CD14-positive monocyte (primary cell): ENCODE data around the gene RNF43. TPM values are rescaled to one million over a fixed set of nuclear protein-coding genes. Genes with fewer than 3 reads are reported as not detected.

Experiments used
- DNase-seq, 3 donors: peaks; one replicate each; pipeline ENCODE4 v3.0.0-alpha.2; 2011 to 2022
- H2AFZ ChIP-seq: 2 replicates; pipeline ENCODE4 v1.6.0; 2012; ENCODE audit warnings: mild to moderate bottlenecking, low read depth, low read length, inconsistent platforms; ENCODE audit not compliant: insufficient read depth, poor library complexity, severe bottlenecking
- H3K27ac ChIP-seq, 2 donors: 1 replicate in 1 of 2; 2 replicates in 1 of 2; pipeline ENCODE4 v1.5.1; 2012 to 2013; ENCODE audit warnings: low read length in 2 of 2, control low read depth in 1 of 2, inconsistent platforms in 1 of 2, low read depth in 1 of 2, mild to moderate bottlenecking in 1 of 2
- H3K27me3 ChIP-seq, 2 donors: one replicate each; pipeline versions ENCODE4 v1.6.0 to v1.6.1; 2011 to 2013; ENCODE audit warnings: low read length in 2 of 2; ENCODE audit not compliant: control insufficient read depth in 2 of 2, insufficient read depth in 2 of 2
- H3K36me3 ChIP-seq, 2 donors: replicated peaks in 1 of 2; 1 replicate in 1 of 2; 2 replicates in 1 of 2; pipeline versions ENCODE4 v1.5.1 to v1.6.1; 2012 to 2013; ENCODE audit warnings: low read length in 2 of 2, control low read depth in 1 of 2, inconsistent platforms in 1 of 2, mild to moderate bottlenecking in 1 of 2; ENCODE audit not compliant: insufficient read depth in 2 of 2, control insufficient read depth in 1 of 2
- H3K4me1 ChIP-seq, 2 donors: 1 replicate in 1 of 2; 2 replicates in 1 of 2; pipeline versions ENCODE4 v1.5.1 to v1.6.1; 2012 to 2013; ENCODE audit warnings: low read length in 2 of 2, control low read depth in 1 of 2, inconsistent platforms in 1 of 2, mild to moderate bottlenecking in 1 of 2, moderate library complexity in 1 of 2; ENCODE audit not compliant: insufficient read depth in 2 of 2, control insufficient read depth in 1 of 2
- H3K4me2 ChIP-seq: replicated peaks from 2 replicates; pipeline ENCODE3; 2012; ENCODE audit warnings: low read length, moderate library complexity, mild to moderate bottlenecking; ENCODE audit not compliant: poor library complexity, severe bottlenecking; ENCODE audit errors: extremely low read depth
- H3K4me3 ChIP-seq, 3 experiments: fragments of 200-600 bp in 1 of 3; sonication (generic) in 1 of 3; replicated peaks in 1 of 3; 1 replicate in 2 of 3; 2 replicates in 1 of 3; pipeline ENCODE4 v1.5.1; 2011 to 2013; ENCODE audit warnings: low read length in 3 of 3, mild to moderate bottlenecking in 3 of 3, control low read depth in 2 of 3, low read depth in 2 of 3, inconsistent platforms in 1 of 3, moderate library complexity in 1 of 3
- H3K79me2 ChIP-seq: 2 replicates; pipeline ENCODE4 v1.6.0; 2012; ENCODE audit warnings: mild to moderate bottlenecking, control low read depth, inconsistent platforms, low read length, moderate library complexity; ENCODE audit not compliant: insufficient read depth
- H3K9ac ChIP-seq: 2 replicates; pipeline ENCODE4 v1.6.0; 2017; ENCODE audit warnings: low read length, mild to moderate bottlenecking; ENCODE audit not compliant: insufficient read depth, poor library complexity, severe bottlenecking
- H3K9me3 ChIP-seq, 2 donors: replicated peaks in 1 of 2; 1 replicate in 1 of 2; 2 replicates in 1 of 2; pipeline versions ENCODE4 v1.5.1 to v1.6.1; 2012 to 2013; ENCODE audit warnings: low read length in 2 of 2, control low read depth in 1 of 2; ENCODE audit not compliant: control insufficient read depth in 1 of 2, insufficient read depth in 1 of 2
- H4K20me1 ChIP-seq: 2 replicates; pipeline ENCODE4 v1.6.0; 2012; ENCODE audit warnings: mild to moderate bottlenecking, low read length, control low read depth, moderate library complexity; ENCODE audit not compliant: insufficient read depth
- H3K27ac Mint-ChIP-seq, 7 donors: one replicate each; pipeline ENCODE4 v1.8.0; 2020; ENCODE audit warnings: mild to moderate bottlenecking in 7 of 7, mixed read lengths in 7 of 7, moderate library complexity in 6 of 7, inconsistent platforms in 2 of 7
- H3K27me3 Mint-ChIP-seq, 3 donors: one replicate each; pipeline ENCODE4 v1.8.0; 2021 to 2022; ENCODE audit warnings: low read depth in 3 of 3, mild to moderate bottlenecking in 3 of 3, mixed read lengths in 3 of 3, moderate library complexity in 3 of 3, inconsistent platforms in 1 of 3
- H3K36me3 Mint-ChIP-seq, 2 donors: one replicate each; pipeline ENCODE4 v1.8.0; 2020; ENCODE audit warnings: mixed read lengths in 2 of 2, inconsistent platforms in 1 of 2, mild to moderate bottlenecking in 1 of 2
- H3K4me1 Mint-ChIP-seq: one replicate; pipeline ENCODE4 v1.8.0; 2020; ENCODE audit warnings: mild to moderate bottlenecking, mixed read lengths
- H3K4me3 Mint-ChIP-seq, 2 donors: one replicate each; pipeline ENCODE4 v1.8.0; 2020; ENCODE audit warnings: mild to moderate bottlenecking in 2 of 2, mixed read lengths in 2 of 2, moderate library complexity in 1 of 2
- H3K9me3 Mint-ChIP-seq, 7 donors: one replicate each; pipeline ENCODE4 v1.8.0; 2020 to 2022; ENCODE audit warnings: mixed read lengths in 7 of 7, mild to moderate bottlenecking in 6 of 7, moderate library complexity in 6 of 7, inconsistent platforms in 2 of 7
- whole genome bisulfite sequencing: methylation state at CpG from one replicate; pipeline ENCODE4 v1.1.5; 2013; ENCODE audit warnings: missing lambda C conversion rate; ENCODE audit not compliant: insufficient coverage; 5-methylcytosine and 5-hydroxymethylcytosine counted together
- intact Hi-C, 2 donors: fragments of 100-400 bp; cut with micrococcal nuclease; formaldehyde crosslinking; loops; one replicate each; pipeline versions ENCODE4 v1.15.0 to v1.15.1; 2023
- polyA plus RNA-seq, 3 donors: library from polyadenylated mRNA; depleted of rRNA in 1 of 3; unstranded in 2 of 3; stranded (reverse) in 1 of 3; fragments of 300-500 nt in 2 of 3; fragments of >200 nt in 1 of 3; fragmentation: Illumina TruSeq in 2 of 3; gene quantifications; 1 replicate in 2 of 3; 2 replicates in 1 of 3; pipeline ENCODE4 v1.2.3, GENCODE V29; 2012 to 2021
- TF ChIP-seq, protein P1 (sequence below): fragments of 200-600 bp; IDR thresholded peaks from one replicate; pipeline ENCODE4 v1.8.0; 2022; ENCODE audit warnings: antibody characterized with exemption, mild to moderate bottlenecking

Gene RNF43
- polyA plus RNA-seq, 3 donors = 0.01 to 0.11 TPM; not detected in 1

- H3K27me3 Mint-ChIP-seq = peaks cover 2 to 14% (median 7%) of the 10 kb centered on the region in 3 donors
- no peaks in the 10 kb centered on the region for H3K79me2 ChIP-seq
- H3K36me3 Mint-ChIP-seq = no peaks in the 10 kb centered on the region
- H3K4me1 ChIP-seq = peaks cover 26 to 27% of the 10 kb centered on the region in 2 donors
- no peak overlapping the region for H2AFZ ChIP-seq
- no peak overlapping the region for H3K4me3 Mint-ChIP-seq
- H3K9me3 ChIP-seq = no peaks in the 10 kb centered on the region
- intact Hi-C loops = no loop called here
- no peak overlapping the region for H3K27ac ChIP-seq
- peaks cover 31% of the 10 kb centered on the region for H3K4me1 Mint-ChIP-seq
- DNase-seq = no peak
- H3K27me3 ChIP-seq = no peaks in the 10 kb centered on the region
- no peaks in the 10 kb centered on the region for H4K20me1 ChIP-seq
- no peak overlapping the region for H3K9ac ChIP-seq
- TF ChIP-seq, protein P1, sequence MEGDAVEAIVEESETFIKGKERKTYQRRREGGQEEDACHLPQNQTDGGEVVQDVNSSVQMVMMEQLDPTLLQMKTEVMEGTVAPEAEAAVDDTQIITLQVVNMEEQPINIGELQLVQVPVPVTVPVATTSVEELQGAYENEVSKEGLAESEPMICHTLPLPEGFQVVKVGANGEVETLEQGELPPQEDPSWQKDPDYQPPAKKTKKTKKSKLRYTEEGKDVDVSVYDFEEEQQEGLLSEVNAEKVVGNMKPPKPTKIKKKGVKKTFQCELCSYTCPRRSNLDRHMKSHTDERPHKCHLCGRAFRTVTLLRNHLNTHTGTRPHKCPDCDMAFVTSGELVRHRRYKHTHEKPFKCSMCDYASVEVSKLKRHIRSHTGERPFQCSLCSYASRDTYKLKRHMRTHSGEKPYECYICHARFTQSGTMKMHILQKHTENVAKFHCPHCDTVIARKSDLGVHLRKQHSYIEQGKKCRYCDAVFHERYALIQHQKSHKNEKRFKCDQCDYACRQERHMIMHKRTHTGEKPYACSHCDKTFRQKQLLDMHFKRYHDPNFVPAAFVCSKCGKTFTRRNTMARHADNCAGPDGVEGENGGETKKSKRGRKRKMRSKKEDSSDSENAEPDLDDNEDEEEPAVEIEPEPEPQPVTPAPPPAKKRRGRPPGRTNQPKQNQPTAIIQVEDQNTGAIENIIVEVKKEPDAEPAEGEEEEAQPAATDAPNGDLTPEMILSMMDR = no peak
- 100% methylated on average over 1 of the region's 5 CpGs for WGBS
- H3K36me3 ChIP-seq = no peaks in the 10 kb centered on the region
- H3K9me3 Mint-ChIP-seq = peaks cover 0 to 2% (median 0%) of the 10 kb centered on the region in 7 donors
- no peak overlapping the region for H3K4me2 ChIP-seq
- no peak overlapping the region for H3K4me3 ChIP-seq
- peak overlapping the region in 1 of 7 donors; percentile 12 for H3K27ac Mint-ChIP-seq
Measured at GRCh38 chr17:58373003-58373402, 44.3 kb downstream of the RNF43 start.

DNA sequence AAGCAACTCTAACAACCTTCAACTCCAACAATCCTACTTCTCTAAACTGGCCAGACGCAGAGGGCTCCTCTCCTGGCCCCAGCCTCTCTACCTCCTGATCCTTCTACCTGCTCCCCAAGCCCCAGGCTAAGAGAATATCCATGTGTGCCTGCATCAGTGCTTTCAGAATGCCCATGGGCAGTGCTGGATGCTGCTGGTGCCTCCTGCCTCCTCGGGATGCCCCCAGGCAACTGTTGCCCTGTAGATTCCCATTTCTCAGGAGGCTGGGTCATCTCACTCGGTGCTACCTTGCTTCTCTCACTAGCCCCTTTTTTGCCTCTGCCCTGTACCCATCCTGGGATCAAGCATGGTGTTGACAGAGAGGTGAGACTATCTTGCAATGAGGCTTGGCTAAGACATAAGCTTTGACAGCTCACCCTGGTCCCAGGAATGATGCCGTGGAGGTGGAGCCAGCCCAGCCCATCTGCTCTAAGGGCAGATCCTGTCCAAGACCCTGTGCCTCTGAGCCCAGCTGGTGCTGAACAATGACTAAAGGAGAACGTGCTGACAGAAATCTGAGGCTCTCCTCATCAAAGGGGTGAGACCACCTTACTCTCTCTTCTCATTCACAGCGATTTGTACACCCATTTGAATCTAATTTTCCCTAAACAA lies 45.9 kb downstream of the RNF43 start:
- WGBS = 95% methylated on average over 3 of the region's 6 CpGs

More for the DNA sequence above, 45.9 kb downstream of the RNF43 start:
- intact Hi-C loops = no loop called here
- Mint-ChIP-seq H3K9me3 (peaks cover 0 to 1% (median 0%) of the 10 kb centered on the region in 7 donors), H3K4me1 (peaks cover 21% of the 10 kb centered on the region), H3K4me3 (no peak overlapping the region), H3K27me3 (peaks cover 2 to 14% (median 7%) of the 10 kb centered on the region in 3 donors), H3K36me3 (no peaks in the 10 kb centered on the region), H3K27ac (peak overlapping the region in 1 of 7 donors; percentile 64)
- Histone ChIP-seq H3K9me3 (no peaks in the 10 kb centered on the region), H3K36me3 (no peaks in the 10 kb centered on the region), H3K4me1 (peaks cover 16 to 17% of the 10 kb centered on the region in 2 donors), H4K20me1 (no peaks in the 10 kb centered on the region), H3K4me3 (no peak overlapping the region), H2AFZ (no peak overlapping the region), H3K79me2 (no peaks in the 10 kb centered on the region), H3K27ac (no peak overlapping the region), H3K4me2 (no peak overlapping the region), H3K9ac (no peak overlapping the region), H3K27me3 (no peaks in the 10 kb centered on the region)
- TF ChIP-seq, protein P1 = no peak
- no peak for DNase-seq
